Astrocyte (in vitro differentiated cells and primary cell): Measurements from ENCODE around the gene TCEAL6. TPM values are rescaled to one million over a fixed set of nuclear protein-coding genes. Genes with fewer than 3 reads are reported as not detected.

ENCODE experiments used
- DNase-seq: peaks from one replicate; pipeline ENCODE4 v3.0.0-alpha.2; 2010; ENCODE audit warnings: low read depth
- FAIRE-seq: peaks from 2 replicates; lab custom pipeline; 2011; peaks lifted over from hg19 to GRCh38; lab: Jason Lieb, UNC
- H2AFZ ChIP-seq: 2 replicates; pipeline ENCODE4 v1.6.0; 2012; ENCODE audit warnings: low read depth, low read length, inconsistent platforms
- H3K27ac ChIP-seq: 2 replicates; pipeline ENCODE4 v1.5.1; 2011; ENCODE audit warnings: low read depth, low read length, inconsistent platforms
- H3K27me3 ChIP-seq: 2 replicates; pipeline ENCODE4 v1.6.0; 2011; ENCODE audit warnings: low read length, inconsistent platforms; ENCODE audit not compliant: insufficient read depth
- H3K36me3 ChIP-seq: 2 replicates; pipeline ENCODE4 v1.5.1; 2011; ENCODE audit warnings: low read length, inconsistent platforms; ENCODE audit not compliant: insufficient read depth
- H3K4me1 ChIP-seq: 2 replicates; pipeline ENCODE4 v1.5.1; 2011; ENCODE audit warnings: low read length, inconsistent platforms; ENCODE audit not compliant: insufficient read depth
- H3K4me2 ChIP-seq: 2 replicates; pipeline ENCODE4 v1.6.0; 2012; ENCODE audit warnings: low read length, inconsistent platforms
- H3K4me3 ChIP-seq: 2 replicates; pipeline ENCODE4 v1.5.1; 2011; ENCODE audit warnings: low read depth, mild to moderate bottlenecking, low read length, inconsistent platforms; ENCODE audit not compliant: insufficient read depth
- H3K79me2 ChIP-seq: 2 replicates; pipeline ENCODE4 v1.6.0; 2012; ENCODE audit warnings: mild to moderate bottlenecking, low read length, inconsistent platforms; ENCODE audit not compliant: insufficient read depth
- H3K9ac ChIP-seq: 2 replicates; pipeline ENCODE4 v1.6.0; 2012; ENCODE audit warnings: mild to moderate bottlenecking, low read length, inconsistent platforms
- H3K9me3 ChIP-seq: 2 replicates; pipeline ENCODE4 v1.5.1; 2012; ENCODE audit warnings: low read depth, mild to moderate bottlenecking, low read length, inconsistent platforms; ENCODE audit not compliant: insufficient read depth
- H4K20me1 ChIP-seq: 2 replicates; pipeline ENCODE4 v1.6.0; 2012; ENCODE audit warnings: low read length, inconsistent platforms; ENCODE audit not compliant: insufficient read depth
- H3K27ac Mint-ChIP-seq: one replicate; pipeline ENCODE4 v1.8.0; 2021; ENCODE audit warnings: mild to moderate bottlenecking, mixed read lengths; ENCODE audit not compliant: unreplicated experiment
- H3K27me3 Mint-ChIP-seq: one replicate; pipeline ENCODE4 v1.8.0; 2021; ENCODE audit warnings: low read depth, mixed read lengths; ENCODE audit not compliant: unreplicated experiment
- H3K36me3 Mint-ChIP-seq: one replicate; pipeline ENCODE4 v1.8.0; 2021; ENCODE audit warnings: low read depth, mixed read lengths; ENCODE audit not compliant: unreplicated experiment
- H3K4me1 Mint-ChIP-seq: one replicate; pipeline ENCODE4 v1.8.0; 2021; ENCODE audit warnings: low read depth, mixed read lengths; ENCODE audit not compliant: unreplicated experiment
- H3K4me3 Mint-ChIP-seq: one replicate; pipeline ENCODE4 v1.8.0; 2021; ENCODE audit warnings: mild to moderate bottlenecking, moderate library complexity, mixed read lengths; ENCODE audit not compliant: unreplicated experiment
- H3K9me3 Mint-ChIP-seq: one replicate; pipeline ENCODE4 v1.8.0; 2021; ENCODE audit warnings: mild to moderate bottlenecking, mixed read lengths; ENCODE audit not compliant: unreplicated experiment
- CTCF ChIP-seq: IDR thresholded peaks from 2 replicates; pipeline ENCODE4 v1.5.1; 2011; ENCODE audit warnings: low read depth, mild to moderate bottlenecking, inconsistent platforms, low read length, moderate library complexity; ENCODE audit not compliant: insufficient read depth
- EZH2 ChIP-seq: IDR thresholded peaks from 2 replicates; pipeline ENCODE4 v1.6.1; 2012; ENCODE audit warnings: mild to moderate bottlenecking, low read length, inconsistent platforms; ENCODE audit not compliant: insufficient read depth
- total RNA-seq: library from RNA; stranded (reverse); gene quantifications from 2 replicates; pipeline ENCODE4 v1.2.1, GENCODE V29; 2021

The TCEAL6 gene
- total RNA-seq, 1 donor from 2014 or later = not detected

DNA sequence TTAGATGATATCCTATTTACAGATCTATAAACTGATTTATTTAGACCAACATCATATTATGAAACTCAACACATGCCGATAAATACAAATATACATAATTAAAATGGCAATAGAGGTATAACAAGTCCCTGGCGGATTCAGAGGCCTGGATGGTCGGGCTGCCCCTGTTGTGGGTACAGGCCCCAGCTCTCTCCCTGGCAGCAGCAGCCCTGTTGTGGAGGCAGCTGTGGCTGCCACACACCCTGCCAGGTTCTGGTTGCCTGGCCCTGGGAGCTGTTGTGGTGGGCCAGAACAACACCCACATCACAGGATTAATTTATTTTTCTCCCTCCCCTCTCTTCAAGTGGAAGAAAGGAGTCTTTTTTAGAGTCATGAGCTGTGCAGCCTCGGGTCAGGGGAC is 28.9 kb downstream of the TCEAL6 start:
- peaks cover 1% of the 10 kb centered on the region for H3K9me3 Mint-ChIP-seq
- no peaks in the 10 kb centered on the region for H3K27me3 ChIP-seq
- H3K27ac ChIP-seq = no peak overlapping the region
- no peaks in the 10 kb centered on the region for H3K9me3 ChIP-seq
- H3K36me3 Mint-ChIP-seq = no peaks in the 10 kb centered on the region
- H2AFZ ChIP-seq = no peak overlapping the region
- FAIRE-seq = no peak
- no peak overlapping the region for H3K9ac ChIP-seq
- no peaks in the 10 kb centered on the region for H3K79me2 ChIP-seq
- no peak for DNase-seq
- H3K4me2 ChIP-seq = no peak overlapping the region
- TF ChIP-seq EZH2 (no peak), CTCF (no peak)
- H3K4me3 Mint-ChIP-seq = no peak overlapping the region
- no peaks in the 10 kb centered on the region for H3K4me1 ChIP-seq
- no peaks in the 10 kb centered on the region for H3K36me3 ChIP-seq
- H3K4me3 ChIP-seq = no peak overlapping the region
- H4K20me1 ChIP-seq = no peaks in the 10 kb centered on the region
- peaks cover under 1% of the 10 kb centered on the region for H3K27me3 Mint-ChIP-seq
- H3K4me1 Mint-ChIP-seq = no peaks in the 10 kb centered on the region
- no peak overlapping the region for H3K27ac Mint-ChIP-seq

Other genes starting within 250 kb of the TCEAL6 start
- gene ZMAT1, start 210.5 kb downstream of the TCEAL6 start, total RNA-seq = 1.7 and 2.0 TPM in 2 replicates
- 1.0 and 1.8 TPM in 2 replicates for gene TCEAL2, start 16.8 kb downstream of the TCEAL6 start, total RNA-seq
- gene BEX5, start 13.5 kb upstream of the TCEAL6 start, total RNA-seq = 1.4 and 1.6 TPM in 2 replicates
- not detected in 2 replicates for gene TCP11X1, start 72.8 kb upstream of the TCEAL6 start, total RNA-seq
- not detected in 2 replicates for gene NXF2, start 104.7 kb upstream of the TCEAL6 start, total RNA-seq